Astrocyte (in vitro differentiated cells and primary cell): ENCODE measurements around the gene MEGF8. TPM values are rescaled to one million over a fixed set of nuclear protein-coding genes. Genes with fewer than 3 reads are reported as not detected.
A peak's percentile ranks its signal among the peaks of the same experiment; 100 is the strongest.

Source experiments
- DNase-seq: peaks from one replicate; pipeline ENCODE4 v3.0.0-alpha.2; 2010; ENCODE audit warnings: low read depth
- FAIRE-seq: peaks from 2 replicates; lab custom pipeline; 2011; peaks lifted over from hg19 to GRCh38; lab: Jason Lieb, UNC
- H2AFZ ChIP-seq: 2 replicates; pipeline ENCODE4 v1.6.0; 2012; ENCODE audit warnings: low read depth, low read length, inconsistent platforms
- H3K27ac ChIP-seq: 2 replicates; pipeline ENCODE4 v1.5.1; 2011; ENCODE audit warnings: low read depth, low read length, inconsistent platforms
- H3K27me3 ChIP-seq: 2 replicates; pipeline ENCODE4 v1.6.0; 2011; ENCODE audit warnings: low read length, inconsistent platforms; ENCODE audit not compliant: insufficient read depth
- H3K36me3 ChIP-seq: 2 replicates; pipeline ENCODE4 v1.5.1; 2011; ENCODE audit warnings: low read length, inconsistent platforms; ENCODE audit not compliant: insufficient read depth
- H3K4me1 ChIP-seq: 2 replicates; pipeline ENCODE4 v1.5.1; 2011; ENCODE audit warnings: low read length, inconsistent platforms; ENCODE audit not compliant: insufficient read depth
- H3K4me2 ChIP-seq: 2 replicates; pipeline ENCODE4 v1.6.0; 2012; ENCODE audit warnings: low read length, inconsistent platforms
- H3K4me3 ChIP-seq: 2 replicates; pipeline ENCODE4 v1.5.1; 2011; ENCODE audit warnings: low read depth, mild to moderate bottlenecking, low read length, inconsistent platforms; ENCODE audit not compliant: insufficient read depth
- H3K79me2 ChIP-seq: 2 replicates; pipeline ENCODE4 v1.6.0; 2012; ENCODE audit warnings: mild to moderate bottlenecking, low read length, inconsistent platforms; ENCODE audit not compliant: insufficient read depth
- H3K9ac ChIP-seq: 2 replicates; pipeline ENCODE4 v1.6.0; 2012; ENCODE audit warnings: mild to moderate bottlenecking, low read length, inconsistent platforms
- H3K9me3 ChIP-seq: 2 replicates; pipeline ENCODE4 v1.5.1; 2012; ENCODE audit warnings: low read depth, mild to moderate bottlenecking, low read length, inconsistent platforms; ENCODE audit not compliant: insufficient read depth
- H4K20me1 ChIP-seq: 2 replicates; pipeline ENCODE4 v1.6.0; 2012; ENCODE audit warnings: low read length, inconsistent platforms; ENCODE audit not compliant: insufficient read depth
- H3K27ac Mint-ChIP-seq: one replicate; pipeline ENCODE4 v1.8.0; 2021; ENCODE audit warnings: mild to moderate bottlenecking, mixed read lengths; ENCODE audit not compliant: unreplicated experiment
- H3K27me3 Mint-ChIP-seq: one replicate; pipeline ENCODE4 v1.8.0; 2021; ENCODE audit warnings: low read depth, mixed read lengths; ENCODE audit not compliant: unreplicated experiment
- H3K36me3 Mint-ChIP-seq: one replicate; pipeline ENCODE4 v1.8.0; 2021; ENCODE audit warnings: low read depth, mixed read lengths; ENCODE audit not compliant: unreplicated experiment
- H3K4me1 Mint-ChIP-seq: one replicate; pipeline ENCODE4 v1.8.0; 2021; ENCODE audit warnings: low read depth, mixed read lengths; ENCODE audit not compliant: unreplicated experiment
- H3K4me3 Mint-ChIP-seq: one replicate; pipeline ENCODE4 v1.8.0; 2021; ENCODE audit warnings: mild to moderate bottlenecking, moderate library complexity, mixed read lengths; ENCODE audit not compliant: unreplicated experiment
- H3K9me3 Mint-ChIP-seq: one replicate; pipeline ENCODE4 v1.8.0; 2021; ENCODE audit warnings: mild to moderate bottlenecking, mixed read lengths; ENCODE audit not compliant: unreplicated experiment
- CTCF ChIP-seq: IDR thresholded peaks from 2 replicates; pipeline ENCODE4 v1.5.1; 2011; ENCODE audit warnings: low read depth, mild to moderate bottlenecking, inconsistent platforms, low read length, moderate library complexity; ENCODE audit not compliant: insufficient read depth
- EZH2 ChIP-seq: IDR thresholded peaks from 2 replicates; pipeline ENCODE4 v1.6.1; 2012; ENCODE audit warnings: mild to moderate bottlenecking, low read length, inconsistent platforms; ENCODE audit not compliant: insufficient read depth
- total RNA-seq: library from RNA; stranded (reverse); gene quantifications from 2 replicates; pipeline ENCODE4 v1.2.1, GENCODE V29; 2021

The MEGF8 gene
- total RNA-seq, 1 donor from 2014 or later: 42.0 TPM

- no peak for FAIRE-seq
- peaks cover 6% of the 10 kb centered on the region for H3K4me1 ChIP-seq
- no peaks in the 10 kb centered on the region for H3K36me3 ChIP-seq
- no peaks in the 10 kb centered on the region for H4K20me1 ChIP-seq
- TF ChIP-seq EZH2 (no peak), CTCF (no peak)
- H3K36me3 Mint-ChIP-seq: no peaks in the 10 kb centered on the region
- no peak overlapping the region for H3K27ac Mint-ChIP-seq
- H3K9ac ChIP-seq: no peak overlapping the region
- no peak for DNase-seq
- no peak overlapping the region for H3K27ac ChIP-seq
- no peak overlapping the region for H2AFZ ChIP-seq
- H3K4me3 Mint-ChIP-seq: peak overlapping the region; percentile 68
- peaks cover 9% of the 10 kb centered on the region for H3K27me3 ChIP-seq
- no peaks in the 10 kb centered on the region for H3K79me2 ChIP-seq
- no peaks in the 10 kb centered on the region for H3K9me3 Mint-ChIP-seq
- peaks cover 40% of the 10 kb centered on the region for H3K27me3 Mint-ChIP-seq
- H3K4me1 Mint-ChIP-seq: peaks cover 2% of the 10 kb centered on the region
- H3K4me3 ChIP-seq: no peak overlapping the region
- peak overlapping the region; percentile 92 for H3K4me2 ChIP-seq
- no peaks in the 10 kb centered on the region for H3K9me3 ChIP-seq
These were observed 11.3 kb upstream of the MEGF8 start for GRCh38 chr19:42313840-42314755.

- peaks cover 41% of the 10 kb centered on the region for H3K27me3 Mint-ChIP-seq
- TF ChIP-seq EZH2: no peak
- no peak overlapping the region for H3K4me3 Mint-ChIP-seq
- Histone ChIP-seq H3K9ac (no peak overlapping the region), H3K4me3 (no peak overlapping the region), H3K9me3 (no peaks in the 10 kb centered on the region), H3K36me3 (no peaks in the 10 kb centered on the region), H2AFZ (no peak overlapping the region), H3K27me3 (peaks cover 9% of the 10 kb centered on the region), H4K20me1 (no peaks in the 10 kb centered on the region), H3K79me2 (no peaks in the 10 kb centered on the region), H3K27ac (no peak overlapping the region), H3K4me1 (peaks cover 6% of the 10 kb centered on the region), H3K4me2 (no peak overlapping the region)
- DNase-seq (no peak), FAIRE-seq (no peak)
- no peaks in the 10 kb centered on the region for H3K36me3 Mint-ChIP-seq
- H3K27ac Mint-ChIP-seq: no peak overlapping the region
- peaks cover 2% of the 10 kb centered on the region for H3K4me1 Mint-ChIP-seq
- no peaks in the 10 kb centered on the region for H3K9me3 Mint-ChIP-seq
These were observed 10.4 kb upstream of the MEGF8 start for GRCh38 chr19:42315024-42315423.

- no peaks in the 10 kb centered on the region for H3K36me3 ChIP-seq
- peaks cover 11% of the 10 kb centered on the region for H3K27me3 ChIP-seq
- no peak overlapping the region for H3K27ac Mint-ChIP-seq
- no peaks in the 10 kb centered on the region for H3K9me3 ChIP-seq
- H3K9ac ChIP-seq: no peak overlapping the region
- no peak for FAIRE-seq
- no peaks in the 10 kb centered on the region for H3K79me2 ChIP-seq
- H3K4me3 ChIP-seq: no peak overlapping the region
- H3K4me3 Mint-ChIP-seq: no peak overlapping the region
- H3K4me1 Mint-ChIP-seq: peaks cover 2% of the 10 kb centered on the region
- DNase-seq: no peak
- TF ChIP-seq EZH2: no peak
- no peak for TF ChIP-seq CTCF
- no peak overlapping the region for H3K27ac ChIP-seq
- no peaks in the 10 kb centered on the region for H3K36me3 Mint-ChIP-seq
- no peaks in the 10 kb centered on the region for H3K9me3 Mint-ChIP-seq
- peaks cover 6% of the 10 kb centered on the region for H3K4me1 ChIP-seq
- H2AFZ ChIP-seq: peak overlapping the region; percentile 41
- no peaks in the 10 kb centered on the region for H4K20me1 ChIP-seq
- H3K4me2 ChIP-seq: peak overlapping the region; percentile 33
- peaks cover 48% of the 10 kb centered on the region for H3K27me3 Mint-ChIP-seq
These were observed 8.9 kb upstream of the MEGF8 start for GRCh38 chr19:42316223-42317211.
